Left lung (tissue), 10 donors: ENCODE data around the gene NSL1. TPM values are rescaled to one million over a fixed set of nuclear protein-coding genes. Genes with fewer than 3 reads are reported as not detected.

ENCODE experiments used
- ATAC-seq: fragments of 200-7000 bp; cut with Tn5 transposase; one replicate; pipeline ENCODE4 v1.9.1; 2020; ENCODE audit warnings: moderate library complexity
- DNase-seq, 4 donors: peaks; one replicate each; pipeline ENCODE4 v3.0.0-alpha.2; 2013 to 2020
- H3K27ac ChIP-seq, 2 donors: fragments of 200-600 bp; sonication (generic) in 1 of 2; one replicate each; pipeline versions ENCODE4 v1.5.0 to v1.8.0; 2020 to 2021
- H3K27me3 ChIP-seq, 2 donors: fragments of 200-600 bp; sonication (generic) in 1 of 2; one replicate each; pipeline versions ENCODE4 v1.5.0 to v1.8.0; 2020 to 2021
- H3K36me3 ChIP-seq, 2 donors: fragments of 200-600 bp; sonication (generic) in 1 of 2; one replicate each; pipeline versions ENCODE4 v1.5.0 to v1.8.0; 2020 to 2021
- H3K4me1 ChIP-seq, 2 donors: fragments of 200-600 bp; one replicate each; pipeline ENCODE4 v1.8.0; 2021
- H3K4me3 ChIP-seq, 2 donors: fragments of 200-600 bp; sonication (generic) in 1 of 2; one replicate each; pipeline versions ENCODE4 v1.5.0 to v1.8.0; 2020 to 2021; ENCODE audit warnings: mild to moderate bottlenecking in 1 of 2
- H3K9me3 ChIP-seq, 2 donors: fragments of 200-600 bp; sonication (generic) in 1 of 2; one replicate each; pipeline versions ENCODE4 v1.5.0 to v1.8.0; 2020 to 2021
- intact Hi-C, 2 donors: fragments of 100-400 bp; cut with DNase I; formaldehyde crosslinking; loops; one replicate each; pipeline versions ENCODE4 v1.11.2 to v1.14.2; 2022
- polyA plus RNA-seq, 6 donors: library from polyadenylated mRNA; unstranded; fragments of 120-200 nt; gene quantifications; one replicate each; pipeline ENCODE4 v1.2.1, GENCODE V29; 2013; ENCODE audit not compliant: insufficient read length in 6 of 6
- total RNA-seq, 2 donors: library from RNA; stranded (reverse); fragmentation: NEBNext Ultra II Directional; extraction: Animal tissue kit (Norgen Biotek cat#: 25700); gene quantifications; one replicate each; pipeline ENCODE4 v1.2.1, GENCODE V29; 2021
- TF ChIP-seq, protein P1 (sequence below), 2 donors: fragments of 200-600 bp; sonication (generic) in 1 of 2; IDR thresholded peaks; one replicate each; pipeline versions ENCODE4 v1.5.0 to v1.8.0; 2021; ENCODE audit warnings: antibody characterized with exemption in 2 of 2
- donor health status: DM: no; HTN: yes; CAD: no.
- donor health status: DM: no; HTN: no; CAD: no.

NSL1 gene
- total and polyA plus RNA-seq, 8 donors = 31.1 to 43.7 (median 41.3) TPM

DNA sequence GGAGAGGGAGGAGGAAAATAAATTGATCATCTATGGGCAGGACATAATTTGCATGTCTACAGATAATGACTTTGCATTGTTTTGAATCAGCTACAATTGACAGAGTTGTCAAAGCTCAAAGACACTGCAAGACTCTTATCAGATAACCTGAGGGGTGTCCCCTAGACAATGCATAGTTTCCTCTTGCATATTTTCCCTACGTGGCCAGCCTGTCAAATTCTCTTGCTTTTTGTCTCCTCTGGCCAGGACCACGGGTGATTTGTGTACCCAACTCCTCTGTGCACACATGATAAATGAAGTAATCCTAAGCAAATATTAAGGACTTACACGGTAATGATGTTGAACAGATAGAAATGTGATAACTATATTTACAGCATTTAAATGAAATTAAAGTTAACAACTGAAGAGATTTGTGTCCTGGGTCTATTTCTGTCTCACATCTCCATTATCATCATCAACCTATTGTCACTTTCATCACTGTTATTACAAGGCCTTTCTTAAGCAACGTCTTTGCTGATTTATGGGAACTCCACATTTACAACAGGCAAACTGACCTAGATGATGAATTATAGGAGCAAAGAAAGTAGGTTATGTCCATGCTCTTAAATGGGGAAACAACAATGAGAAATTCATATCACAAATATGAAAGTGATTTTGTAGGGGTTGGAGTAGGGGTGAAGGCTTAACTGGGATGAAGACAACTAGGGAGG is 110.7 kb downstream of the NSL1 start:
- H3K27ac ChIP-seq = no peak overlapping the region
- no peaks in the 10 kb centered on the region for H3K9me3 ChIP-seq
- H3K27me3 ChIP-seq = no peaks in the 10 kb centered on the region
- no peak for ATAC-seq
- TF ChIP-seq, protein P1, sequence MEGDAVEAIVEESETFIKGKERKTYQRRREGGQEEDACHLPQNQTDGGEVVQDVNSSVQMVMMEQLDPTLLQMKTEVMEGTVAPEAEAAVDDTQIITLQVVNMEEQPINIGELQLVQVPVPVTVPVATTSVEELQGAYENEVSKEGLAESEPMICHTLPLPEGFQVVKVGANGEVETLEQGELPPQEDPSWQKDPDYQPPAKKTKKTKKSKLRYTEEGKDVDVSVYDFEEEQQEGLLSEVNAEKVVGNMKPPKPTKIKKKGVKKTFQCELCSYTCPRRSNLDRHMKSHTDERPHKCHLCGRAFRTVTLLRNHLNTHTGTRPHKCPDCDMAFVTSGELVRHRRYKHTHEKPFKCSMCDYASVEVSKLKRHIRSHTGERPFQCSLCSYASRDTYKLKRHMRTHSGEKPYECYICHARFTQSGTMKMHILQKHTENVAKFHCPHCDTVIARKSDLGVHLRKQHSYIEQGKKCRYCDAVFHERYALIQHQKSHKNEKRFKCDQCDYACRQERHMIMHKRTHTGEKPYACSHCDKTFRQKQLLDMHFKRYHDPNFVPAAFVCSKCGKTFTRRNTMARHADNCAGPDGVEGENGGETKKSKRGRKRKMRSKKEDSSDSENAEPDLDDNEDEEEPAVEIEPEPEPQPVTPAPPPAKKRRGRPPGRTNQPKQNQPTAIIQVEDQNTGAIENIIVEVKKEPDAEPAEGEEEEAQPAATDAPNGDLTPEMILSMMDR (IDR thresholded peaks at IDR 0.05) = no peak
- intact Hi-C loops = no loop called here
- H3K36me3 ChIP-seq = no peaks in the 10 kb centered on the region
- no peak overlapping the region for H3K4me3 ChIP-seq
- DNase-seq = no peak
- H3K4me1 ChIP-seq = peaks cover 3 to 43% of the 10 kb centered on the region in 2 donors

DNA sequence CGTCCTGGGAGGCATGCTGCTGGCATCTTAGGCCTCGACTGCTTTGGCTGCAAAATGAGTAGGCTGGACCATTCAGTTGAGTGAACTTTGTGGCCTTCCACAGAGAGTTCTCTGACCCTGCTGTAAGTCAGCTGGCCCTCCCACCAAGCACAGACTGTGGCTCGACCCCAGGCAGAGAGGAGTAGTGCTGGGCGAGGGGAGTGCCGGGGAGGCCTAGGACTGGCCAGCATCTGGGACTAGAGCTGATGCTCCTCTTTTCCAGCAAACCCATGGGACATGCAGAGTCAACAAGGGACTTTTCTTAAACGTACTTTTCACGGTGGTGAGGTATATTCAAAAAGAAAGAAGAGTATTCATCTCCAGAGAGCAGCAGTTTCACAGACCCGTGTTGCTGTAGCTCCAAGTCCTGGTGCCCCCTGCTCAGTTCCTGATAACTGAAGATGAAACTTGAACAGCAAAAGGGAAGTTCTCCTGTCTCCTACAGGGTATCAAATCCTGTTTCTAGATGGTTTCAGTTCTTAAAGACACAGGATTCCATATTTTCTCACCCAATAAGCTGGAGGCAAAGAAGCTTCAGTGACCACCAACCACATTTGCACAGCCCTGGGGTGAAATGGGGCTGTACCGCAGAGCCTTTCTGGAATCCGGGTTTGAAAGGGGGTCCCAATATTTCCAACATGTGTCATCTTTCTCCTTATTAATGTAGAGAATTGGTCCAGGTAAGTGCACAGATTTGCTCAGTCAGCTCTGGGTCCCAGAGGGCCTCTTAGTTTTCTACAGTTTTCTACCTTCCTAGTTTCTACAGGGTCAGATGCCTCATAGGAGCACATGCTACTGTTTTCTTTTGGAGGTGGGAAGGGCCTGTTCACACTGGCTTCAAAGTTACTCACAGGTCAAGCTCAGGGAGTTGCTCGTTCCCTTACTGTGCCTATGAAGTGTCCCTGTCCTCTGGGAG is 112.8 kb downstream of the NSL1 start:
- Histone ChIP-seq H3K27me3 (no peaks in the 10 kb centered on the region), H3K4me1 (peaks cover 0 to 26% of the 10 kb centered on the region in 2 donors), H3K36me3 (no peaks in the 10 kb centered on the region), H3K27ac (no peak overlapping the region), H3K9me3 (no peaks in the 10 kb centered on the region), H3K4me3 (no peak overlapping the region)
- DNase-seq = no peak
- ATAC-seq = no peak
- intact Hi-C loops = no loop called here
- TF ChIP-seq, protein P1 (IDR thresholded peaks at IDR 0.05) = no peak

DNA sequence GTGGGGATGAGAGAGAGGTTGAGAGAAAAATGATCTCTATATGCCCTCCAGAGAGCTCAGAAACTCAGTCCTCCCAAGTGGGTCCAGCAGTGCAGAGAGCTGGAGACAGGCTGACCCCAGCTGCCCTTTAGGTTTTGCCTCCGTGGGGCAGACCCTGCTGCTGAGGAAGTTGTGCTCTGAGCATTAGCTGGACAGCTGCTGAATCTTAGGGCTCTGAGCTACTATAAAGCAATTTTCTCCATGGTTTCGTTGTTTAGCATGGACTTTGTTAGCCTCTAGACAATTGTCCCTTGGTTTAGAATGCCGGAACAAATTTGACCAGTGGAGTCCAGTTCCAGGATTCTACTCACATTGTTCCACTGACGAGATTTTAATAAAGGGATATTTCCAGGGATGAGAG is 114.0 kb downstream of the NSL1 start:
- Histone ChIP-seq H3K9me3 (no peaks in the 10 kb centered on the region), H3K36me3 (no peaks in the 10 kb centered on the region), H3K4me1 (peaks cover 0 to 15% of the 10 kb centered on the region in 2 donors), H3K27me3 (no peaks in the 10 kb centered on the region), H3K4me3 (no peak overlapping the region), H3K27ac (no peak overlapping the region)
- intact Hi-C loops = no loop called here
- DNase-seq = no peak
- ATAC-seq = no peak
- TF ChIP-seq, protein P1 (IDR thresholded peaks at IDR 0.05) = no peak

DNA sequence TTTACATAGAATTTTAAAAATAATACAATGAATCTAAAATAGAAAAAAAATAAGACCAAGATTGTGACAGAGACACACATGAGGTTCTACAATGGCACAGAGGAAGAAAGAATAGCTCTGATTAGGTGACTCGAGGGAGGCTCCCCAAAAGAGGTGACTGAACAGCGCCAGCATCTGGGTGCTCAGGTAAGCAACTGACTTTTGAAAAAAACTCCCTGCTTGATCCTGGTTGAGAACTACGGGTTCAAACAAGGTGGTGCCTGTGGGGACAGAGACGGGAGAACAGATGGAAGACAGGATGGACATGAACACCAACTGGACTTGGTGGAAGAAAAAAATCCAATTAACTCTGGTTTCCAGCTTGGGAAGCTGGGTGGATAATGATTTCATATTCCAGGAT is 114.4 kb downstream of the NSL1 start:
- Histone ChIP-seq H3K36me3 (no peaks in the 10 kb centered on the region), H3K4me1 (peaks cover 0 to 10% of the 10 kb centered on the region in 2 donors), H3K4me3 (no peak overlapping the region), H3K27ac (no peak overlapping the region), H3K9me3 (no peaks in the 10 kb centered on the region), H3K27me3 (no peaks in the 10 kb centered on the region)
- intact Hi-C loops = no loop called here
- TF ChIP-seq, protein P1 (IDR thresholded peaks at IDR 0.05) = no peak
- ATAC-seq (no peak), DNase-seq (no peak)

Other genes with a start within 250 kb of the NSL1 start
- gene ATF3, start 183.0 kb downstream of the NSL1 start, total RNA-seq = 10 to 100 TPM; 14.0 to 57.7 TPM
- gene ATF3, start 183.0 kb downstream of the NSL1 start, polyA plus RNA-seq = 10 to 100 TPM in 5 of 6 donors, 1 to 10 TPM in 1; 5.6 to 81.8 (median 25.1) TPM
- 1 to 10 TPM; 6.4 to 9.0 TPM for gene BATF3, start 91.9 kb downstream of the NSL1 start, total RNA-seq
- gene BATF3, start 91.9 kb downstream of the NSL1 start, polyA plus RNA-seq = 1 to 10 TPM; 1.3 to 3.6 (median 1.9) TPM
- gene TATDN3, start 117 bp upstream of the NSL1 start, total RNA-seq = 10 to 100 TPM; 10.4 to 13.4 TPM
- gene TATDN3, start 117 bp upstream of the NSL1 start, polyA plus RNA-seq = 10 to 100 TPM; 14.3 to 19.9 (median 15.8) TPM
- gene SPATA45, start 55.9 kb upstream of the NSL1 start, total RNA-seq = not detected
- gene SPATA45, start 55.9 kb upstream of the NSL1 start, polyA plus RNA-seq = under 1 TPM; 0.34 to 0.89 (median 0.50) TPM
- gene FLVCR1, start 66.5 kb upstream of the NSL1 start, total RNA-seq = 10 to 100 TPM in 1 of 2 donors, 1 to 10 TPM in 1; 6.1 to 13.0 TPM
- 10 to 100 TPM; 18.0 to 29.4 (median 23.1) TPM for gene FLVCR1, start 66.5 kb upstream of the NSL1 start, polyA plus RNA-seq
- gene VASH2, start 158.8 kb upstream of the NSL1 start, total RNA-seq = 1 to 10 TPM; 2.4 to 7.7 TPM
- 10 to 100 TPM; 28.3 to 38.6 (median 31.6) TPM for gene VASH2, start 158.8 kb upstream of the NSL1 start, polyA plus RNA-seq
- 10 to 100 TPM; 24.0 to 35.2 TPM for gene ANGEL2, start 224.1 kb upstream of the NSL1 start, total RNA-seq
- gene ANGEL2, start 224.1 kb upstream of the NSL1 start, polyA plus RNA-seq = 10 to 100 TPM; 41.8 to 56.9 (median 47.1) TPM